H1 (cell line): Measurements from ENCODE around the gene MPP4. TPM values are rescaled to one million over a fixed set of nuclear protein-coding genes. Genes with fewer than 3 reads are reported as not detected.

Experiments
- CTCF ChIA-PET: fragments of 300-600 bp; sonication (Branson Sonifier 250); formaldehyde crosslinking; loops from one replicate; lab custom pipeline; 2021; ENCODE audit not compliant: partially characterized antibody; lab: Charles Lee
- POLR2A ChIA-PET: fragments of 300-600 bp; sonication (Branson Sonifier 250); formaldehyde crosslinking; loops from one replicate; lab custom pipeline; 2021; ENCODE audit warnings: inconsistent platforms; ENCODE audit not compliant: partially characterized antibody; lab: Charles Lee
- DNase-seq, 2 experiments: peaks; one replicate each; pipeline versions ENCODE4 v3.0.0 to v3.0.0-alpha.2; 2010 to 2022; ENCODE audit warnings: low spot score in 2 of 2, low read depth in 1 of 2, mixed read lengths in 1 of 2
- FAIRE-seq: peaks from 2 replicates; lab custom pipeline; 2011; peaks lifted over from hg19 to GRCh38; lab: Jason Lieb, UNC
- H2AFZ ChIP-seq: 2 replicates; pipeline ENCODE4 v1.8.1; 2012; ENCODE audit warnings: low read length, inconsistent platforms
- H2AK5ac ChIP-seq: 2 replicates; pipeline ENCODE4 v1.6.1; 2013; ENCODE audit warnings: low read depth, low read length
- H2BK120ac ChIP-seq: replicated peaks from 2 replicates; pipeline ENCODE3; 2013; ENCODE audit warnings: low read depth, low read length, inconsistent platforms
- H2BK12ac ChIP-seq: 2 replicates; pipeline ENCODE4 v1.6.1; 2013; ENCODE audit warnings: low read depth, low read length
- H2BK15ac ChIP-seq: 2 replicates; pipeline ENCODE4 v1.6.1; 2013; ENCODE audit warnings: low read length
- H2BK20ac ChIP-seq: 2 replicates; pipeline ENCODE4 v1.6.1; 2013; ENCODE audit warnings: low read length
- H2BK5ac ChIP-seq: 2 replicates; pipeline ENCODE4 v1.6.1; 2013; ENCODE audit warnings: low read depth, low read length
- H3K14ac ChIP-seq: 2 replicates; pipeline ENCODE4 v1.6.1; 2013; ENCODE audit warnings: inconsistent platforms; ENCODE audit not compliant: insufficient read length
- H3K18ac ChIP-seq: 2 replicates; pipeline ENCODE4 v1.6.1; 2013; ENCODE audit warnings: low read length; ENCODE audit errors: extremely low read depth
- H3K23ac ChIP-seq: 2 replicates; pipeline ENCODE4 v1.6.1; 2013; ENCODE audit warnings: inconsistent platforms; ENCODE audit not compliant: insufficient read length
- H3K23me2 ChIP-seq: 2 replicates; pipeline ENCODE4 v1.6.1; 2013; ENCODE audit warnings: low read depth, low read length
- H3K27ac ChIP-seq: 2 replicates; pipeline ENCODE4 v1.6.1; 2011; ENCODE audit warnings: low read depth, low read length, inconsistent platforms
- H3K27me3 ChIP-seq, 4 experiments: replicated peaks in 1 of 4; 1 replicate in 1 of 4; 2 replicates in 3 of 4; pipeline versions ENCODE4 v1.6.1 to v1.8.1; 2011 to 2013; ENCODE audit warnings: low read length in 3 of 4, mild to moderate bottlenecking in 3 of 4, inconsistent platforms in 2 of 4, mixed read lengths in 2 of 4, moderate library complexity in 1 of 4; ENCODE audit not compliant: control insufficient read depth in 3 of 4, insufficient read depth in 3 of 4; ENCODE audit errors: extremely low read depth in 1 of 4
- H3K36me3 ChIP-seq, 4 experiments: 2 replicates each; pipeline versions ENCODE4 v1.6.1 to v1.8.1; 2011 to 2013; ENCODE audit warnings: mild to moderate bottlenecking in 4 of 4, low read length in 3 of 4, moderate library complexity in 2 of 4, control low read depth in 1 of 4, inconsistent platforms in 1 of 4; ENCODE audit not compliant: insufficient read depth in 4 of 4, control insufficient read depth in 2 of 4
- H3K4ac ChIP-seq: replicated peaks from 2 replicates; pipeline ENCODE3; 2013; ENCODE audit warnings: low read length, low read depth, mixed read lengths, inconsistent platforms; ENCODE audit not compliant: insufficient read length
- H3K4me1 ChIP-seq, 4 experiments: replicated peaks in 1 of 4; 1 replicate in 1 of 4; 2 replicates in 3 of 4; pipeline versions ENCODE4 v1.6.1 to v1.8.1; 2011 to 2013; ENCODE audit warnings: low read length in 3 of 4, inconsistent platforms in 2 of 4, mixed read lengths in 1 of 4; ENCODE audit not compliant: insufficient read depth in 4 of 4, control insufficient read depth in 3 of 4
- H3K4me2 ChIP-seq, 2 experiments: 2 replicates each; pipeline versions ENCODE4 v1.6.1 to v1.8.1; 2011 to 2013; ENCODE audit warnings: low read depth in 2 of 2, low read length in 2 of 2, control low read depth in 1 of 2, inconsistent platforms in 1 of 2, mild to moderate bottlenecking in 1 of 2; ENCODE audit not compliant: insufficient read depth in 1 of 2
- H3K4me3 ChIP-seq, 4 experiments: fragments of 200-600, 300-600 bp in 1 of 4; sonication (generic), shearing (Covaris generic), sonication (Bioruptor Twin) in 1 of 4; 2 replicates each; pipeline versions ENCODE4 v1.5.1 to v1.8.1; 2011 to 2016; ENCODE audit warnings: low read length in 4 of 4, low read depth in 3 of 4, control low read depth in 2 of 4, inconsistent platforms in 2 of 4, mild to moderate bottlenecking in 2 of 4, mixed read lengths in 1 of 4, moderate library complexity in 1 of 4; ENCODE audit not compliant: insufficient read depth in 2 of 4; ENCODE audit errors: extremely low read depth in 1 of 4
- H3K56ac ChIP-seq: replicated peaks from 2 replicates; pipeline ENCODE3; 2013; ENCODE audit warnings: low read depth, mild to moderate bottlenecking, mixed read lengths, low read length, inconsistent platforms; ENCODE audit not compliant: insufficient read length
- H3K79me1 ChIP-seq: 2 replicates; pipeline ENCODE4 v1.6.1; 2013; ENCODE audit warnings: low read depth, low read length, control low read depth
- H3K79me2 ChIP-seq, 2 experiments: 2 replicates each; pipeline versions ENCODE4 v1.6.1 to v1.8.1; 2012 to 2013; ENCODE audit warnings: low read length in 2 of 2, mild to moderate bottlenecking in 2 of 2, inconsistent platforms in 1 of 2; ENCODE audit not compliant: insufficient read depth in 2 of 2, control insufficient read depth in 1 of 2
- H3K9ac ChIP-seq, 4 experiments: replicated peaks in 1 of 4; 1 replicate in 1 of 4; 2 replicates in 3 of 4; pipeline versions ENCODE4 v1.6.1 to v1.8.1; 2011 to 2013; ENCODE audit warnings: low read depth in 3 of 4, low read length in 3 of 4, control low read depth in 2 of 4, mild to moderate bottlenecking in 2 of 4, moderate library complexity in 2 of 4, inconsistent platforms in 1 of 4; ENCODE audit errors: extremely low read depth in 1 of 4
- H3K9me3 ChIP-seq, 2 experiments: 2 replicates each; pipeline versions ENCODE4 v1.6.1 to v1.8.1; 2012 to 2013; ENCODE audit warnings: mild to moderate bottlenecking in 2 of 2, moderate library complexity in 2 of 2, control low read depth in 1 of 2, inconsistent platforms in 1 of 2, low read depth in 1 of 2, low read length in 1 of 2, mixed read lengths in 1 of 2; ENCODE audit not compliant: insufficient read depth in 2 of 2
- H4K20me1 ChIP-seq, 2 experiments: replicated peaks in 1 of 2; 2 replicates each; pipeline versions ENCODE3 to v1.8.1; 2011 to 2013; ENCODE audit warnings: inconsistent platforms in 2 of 2, low read length in 2 of 2, mild to moderate bottlenecking in 1 of 2; ENCODE audit not compliant: insufficient read depth in 2 of 2, control insufficient read depth in 1 of 2
- H4K5ac ChIP-seq: 2 replicates; pipeline ENCODE4 v1.6.1; 2013; ENCODE audit warnings: low read length, low read depth, mixed read lengths, inconsistent platforms; ENCODE audit not compliant: insufficient read length
- H4K8ac ChIP-seq: 2 replicates; pipeline ENCODE4 v1.8.0; 2013; ENCODE audit warnings: mild to moderate bottlenecking, moderate library complexity, low read length, inconsistent platforms; ENCODE audit not compliant: insufficient read depth; ENCODE audit errors: extremely low read depth
- H4K91ac ChIP-seq: replicated peaks from 2 replicates; pipeline ENCODE3; 2013; ENCODE audit warnings: low read length, mixed read lengths, inconsistent platforms; ENCODE audit not compliant: insufficient read length
- ATF2 ChIP-seq: IDR thresholded peaks from 2 replicates; pipeline ENCODE4 v1.6.1; 2012; ENCODE audit warnings: low read length, inconsistent platforms
- CBX5 ChIP-seq: fragments of 300-800, 300-1000 bp; sonication (generic); IDR thresholded peaks from 2 replicates; pipeline ENCODE4 v1.7.1; 2016; ENCODE audit warnings: antibody characterized with exemption, low read length, low read depth
- JUN ChIP-seq: IDR thresholded peaks from 2 replicates; pipeline ENCODE4 v1.6.1; 2011; ENCODE audit warnings: low read depth, mild to moderate bottlenecking, improper control_type of control experiment, low read length
- SRF ChIP-seq: IDR thresholded peaks from 2 replicates; pipeline ENCODE4 v1.6.1; 2011; ENCODE audit warnings: mild to moderate bottlenecking, low read depth, low read length, moderate library complexity
- SUZ12 ChIP-seq: fragments of 200-600 bp; sonication (generic); IDR thresholded peaks from 2 replicates; pipeline ENCODE4 v1.6.1; 2012; ENCODE audit warnings: mild to moderate bottlenecking, inconsistent platforms, low read length, moderate library complexity, mixed read lengths
- TAF7 ChIP-seq: optimal IDR thresholded peaks from 2 replicates; pipeline ENCODE3; 2011; ENCODE audit warnings: low read depth, mild to moderate bottlenecking, inconsistent platforms, low read length, moderate library complexity, borderline replicate concordance
- WGBS, 2 experiments: shearing (Covaris generic) in 1 of 2; methylation state at CpG; one replicate each; pipeline versions ENCODE4 v1.1.6 to v1.1.7; 2013 to 2015; ENCODE audit warnings: low lambda C conversion rate in 2 of 2, mixed read lengths in 2 of 2, inconsistent platforms in 1 of 2, low coverage in 1 of 2, missing lambda C conversion rate in 1 of 2; ENCODE audit not compliant: insufficient replicate concordance in 2 of 2, insufficient coverage in 1 of 2, insufficient read length in 1 of 2; ENCODE audit errors: extremely low coverage in 1 of 2, missing lambda C conversion rate in 1 of 2; 5-methylcytosine and 5-hydroxymethylcytosine counted together
- polyA plus RNA-seq, 7 experiments: library from polyadenylated mRNA; depleted of rRNA in 3 of 7; stranded (reverse) in 5 of 7; unstranded in 2 of 7; fragments of >200 nt in 5 of 7; fragments of 200-250 nt in 2 of 7; gene quantifications; 1 replicate in 5 of 7; 2 replicates in 1 of 7; 4 replicates in 1 of 7; pipeline versions ENCODE4 v1.2.1 to v1.2.3, GENCODE V29; 2011 to 2013; ENCODE audit warnings: missing spikeins in 2 of 7, mixed read lengths in 2 of 7
- total RNA-seq: library from RNA; stranded (reverse); fragmentation: NEBNext Ultra II Directional; extraction: Animal tissue kit (Norgen Biotek cat#: 25700); gene quantifications from 2 replicates; pipeline ENCODE4 v1.2.1, GENCODE V29; 2021

Gene MPP4
- total and polyA plus RNA-seq, 2 of the 8 experiments (the other 6 are each of a cell fraction or from before 2014, with no cell fraction given), result not detected

- H3K9me3 ChIP-seq, result no peaks in the 10 kb centered on the region
- H2AFZ ChIP-seq, result no peak overlapping the region
- no peak overlapping the region for H3K4me2 ChIP-seq
- H4K20me1 ChIP-seq, result no peaks in the 10 kb centered on the region
- H3K27ac ChIP-seq, result no peak overlapping the region
- no peak overlapping the region for H3K4ac ChIP-seq
- no peak overlapping the region for H2BK120ac ChIP-seq
- no peak overlapping the region for H2BK20ac ChIP-seq
- no peak overlapping the region for H3K56ac ChIP-seq
- no peak overlapping the region for H3K23ac ChIP-seq
- H3K4me1 ChIP-seq, result no peaks in the 10 kb centered on the region
- H2AK5ac ChIP-seq, result no peak overlapping the region
- FAIRE-seq (no peak), DNase-seq (no peak)
- H2BK15ac ChIP-seq, result no peak overlapping the region
- H3K79me2 ChIP-seq, result no peaks in the 10 kb centered on the region
- no peak overlapping the region for H2BK12ac ChIP-seq
- ChIA-PET CTCF (interaction anchor here (0.6 to 1.7 kb wide), 2 partner anchors 11 to 23 kb away, joined by 4 to 5 read pairs; no protein-coding TSS in a partner anchor), POLR2A (no interaction called here)
- no peaks in the 10 kb centered on the region; the same call in 1 of the 2 replicates for H3K23me2 ChIP-seq
- no peak overlapping the region for H4K8ac ChIP-seq
- WGBS, 2 experiments, result 95% methylated on average over 4 of the region's 4 CpGs; no CpG with 5 or more reads in 1 of the 2 experiments
- H3K36me3 ChIP-seq, result peaks cover 3 to 35% (median 10%) of the 10 kb centered on the region in 4 experiments; a peak in 7 of 8 replicates
- TF ChIP-seq ATF2, result no peak
- TF ChIP-seq CBX5, result no peak
- no peak for TF ChIP-seq JUN
- no peak for TF ChIP-seq TAF7
- no peak for TF ChIP-seq SUZ12
- TF ChIP-seq SRF, result no peak
- H3K9ac ChIP-seq, result no peak overlapping the region
- no peaks in the 10 kb centered on the region for H3K79me1 ChIP-seq
- H4K5ac ChIP-seq, result no peak overlapping the region
- H2BK5ac ChIP-seq, result no peak overlapping the region
- H4K91ac ChIP-seq, result no peak overlapping the region
- no peaks in the 10 kb centered on the region for H3K27me3 ChIP-seq
- no peak overlapping the region for H3K4me3 ChIP-seq
- H3K14ac ChIP-seq, result no peak overlapping the region
- no peak overlapping the region for H3K18ac ChIP-seq
Observed at GRCh38 chr2:201621293-201621999, 77.0 kb downstream of the MPP4 start.
